Melanocyte of skin (primary cell): ENCODE results near the gene UPF1. TPM values are rescaled to one million over a fixed set of nuclear protein-coding genes. Genes with fewer than 3 reads are reported as not detected.

ENCODE experiments used
- total RNA-seq, 2 donors: library from RNA; depleted of rRNA; stranded (reverse); fragments of >200 nt; gene quantifications; 2 replicates each; pipeline ENCODE4 v1.2.3, GENCODE V29; 2012

UPF1 gene
- 10 to 100 TPM; 29.6 to 66.6 TPM for total RNA-seq

DNA sequence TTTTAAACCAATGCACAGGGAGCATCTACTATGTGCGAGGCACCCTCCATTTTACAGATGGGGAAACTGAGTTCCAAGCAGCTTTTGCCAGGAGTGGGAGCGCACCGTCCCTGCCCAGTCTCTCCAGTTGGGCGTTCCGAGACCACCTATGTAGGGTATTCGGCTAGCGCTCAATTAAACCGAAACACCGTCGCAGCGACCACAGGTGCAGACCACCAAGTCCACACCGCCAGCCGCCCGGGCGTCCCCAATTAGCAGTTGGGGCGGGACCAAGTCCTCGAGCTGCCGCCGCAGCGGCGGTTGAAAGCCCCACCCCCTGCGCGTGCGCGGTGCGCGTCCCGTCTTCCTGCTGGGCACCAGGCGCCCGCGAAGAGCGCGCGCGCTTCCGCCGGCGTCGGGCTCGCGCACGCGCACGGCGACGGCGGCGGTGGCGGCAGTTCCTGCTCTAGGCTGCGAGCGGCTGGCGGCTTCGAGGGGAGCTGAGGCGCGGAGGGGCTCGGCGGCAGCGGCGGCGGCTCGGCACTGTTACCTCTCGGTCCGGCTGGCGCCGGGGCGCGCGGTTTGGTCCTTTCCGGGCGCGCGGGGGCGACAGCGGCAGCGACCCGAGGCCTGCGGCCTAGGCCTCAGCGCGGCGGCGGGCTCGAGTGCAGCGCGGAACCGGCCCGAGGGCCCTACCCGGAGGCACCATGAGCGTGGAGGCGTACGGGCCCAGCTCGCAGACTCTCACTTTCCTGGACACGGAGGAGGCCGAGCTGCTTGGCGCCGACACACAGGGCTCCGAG is at the start of gene UPF1:
Gene UPF1 (plus strand): TSS at position 436 of the 782 bp plus-strand sequence. CDS start 251 bp downstream, at position 687.

DNA sequence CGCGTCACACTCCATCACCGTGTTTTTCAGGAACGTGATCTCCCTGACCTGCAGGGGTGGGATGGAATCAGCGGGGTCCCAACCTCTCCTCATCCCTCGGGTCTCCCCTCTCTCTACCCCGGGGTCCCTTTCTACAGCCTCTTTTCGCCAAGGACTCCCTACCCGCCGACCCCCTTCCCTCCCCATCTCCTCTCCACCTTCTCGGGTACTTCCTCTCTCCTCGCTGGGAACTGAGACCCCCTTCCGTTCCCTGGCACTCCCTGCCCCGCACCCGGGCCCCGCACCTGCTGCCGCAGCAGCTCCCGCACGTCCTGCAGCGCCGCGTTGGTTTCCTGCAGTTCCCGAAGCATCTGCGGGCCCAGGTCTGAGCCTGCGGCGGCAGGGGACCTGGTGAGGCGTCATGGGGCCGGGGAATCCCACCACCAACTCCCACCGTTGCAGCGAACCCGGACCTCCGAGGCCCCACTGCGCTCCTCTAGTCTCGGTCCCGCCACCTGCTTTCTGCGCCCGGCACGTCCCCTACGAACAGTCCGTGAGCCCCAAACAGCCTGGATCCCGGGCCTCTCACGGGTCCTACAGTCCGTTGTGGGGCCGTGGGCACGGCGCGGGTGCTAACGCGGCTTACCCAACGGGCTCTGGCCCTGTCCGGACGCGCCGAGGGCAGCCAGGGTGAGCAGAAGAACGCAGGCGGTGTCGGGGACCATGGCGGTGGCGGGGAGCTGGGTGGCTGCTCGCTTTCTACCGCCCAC is 41.0 kb upstream of the UPF1 start, which contains the start of gene COMP:
Gene COMP (minus strand): TSS at position 740 of the 749 bp plus-strand sequence. CDS start 36 bp downstream, at position 704.

DNA sequence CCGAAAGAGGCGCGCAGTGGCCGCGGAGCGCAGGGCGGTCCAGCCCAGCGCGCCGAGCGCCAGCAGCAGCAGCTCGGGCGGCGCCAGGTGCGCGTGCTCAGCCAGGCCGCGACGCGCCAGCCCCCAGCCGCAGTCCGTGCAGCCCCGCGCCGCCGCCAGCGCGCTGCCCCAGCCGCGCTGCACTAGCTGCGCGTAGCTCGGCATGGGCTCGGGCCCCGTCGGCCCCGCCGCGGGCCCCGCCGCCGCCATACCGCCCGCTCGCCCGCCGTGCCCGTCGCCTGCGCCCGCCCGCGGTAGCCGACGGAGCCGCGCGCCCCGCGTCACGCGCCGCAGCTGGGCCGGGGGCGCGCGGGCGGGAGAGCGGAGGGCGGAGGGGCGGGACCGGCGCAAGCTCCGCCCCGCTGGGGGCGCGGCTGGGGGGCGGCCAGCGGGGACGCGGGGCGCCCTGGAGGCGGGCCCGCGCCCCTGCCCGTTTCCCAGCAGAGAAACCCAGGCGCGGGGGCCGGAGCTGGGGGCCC is 64.1 kb downstream of the UPF1 start, which contains the start of gene CERS1:
Gene CERS1 (minus strand): TSS at position 335 of the 518 bp plus-strand sequence. CDS start 86 bp downstream, at position 249.

Other genes with a start within 250 kb of the UPF1 start
- 10 to 100 TPM; 67.9 to 68.5 TPM for gene REX1BD, start 243.2 kb upstream of the UPF1 start, total RNA-seq
- gene CRLF1, start 225.2 kb upstream of the UPF1 start, total RNA-seq, result under 1 TPM in 1 of 2 donors, not detected in 1; under 0.01 TPM
- gene TMEM59L, start 219.1 kb upstream of the UPF1 start, total RNA-seq, result not detected
- gene KLHL26, start 194.9 kb upstream of the UPF1 start, total RNA-seq, result 1 to 10 TPM; 3.4 to 4.7 TPM
- 1 to 10 TPM; 2.3 to 4.8 TPM for gene CRTC1, start 148.3 kb upstream of the UPF1 start, total RNA-seq
- not detected for gene COMP, start 40.7 kb upstream of the UPF1 start, total RNA-seq
- 1 to 10 TPM; 5.7 to 5.9 TPM for gene CERS1, start 64.2 kb downstream of the UPF1 start, total RNA-seq
- gene COPE, start 87.4 kb downstream of the UPF1 start, total RNA-seq, result 100 to 1,000 TPM; 224 to 244 TPM
- gene DDX49, start 87.8 kb downstream of the UPF1 start, total RNA-seq, result 10 to 100 TPM; 46.5 to 65.6 TPM
- 10 to 100 TPM; 29.3 to 39.6 TPM for gene HOMER3, start 109.3 kb downstream of the UPF1 start, total RNA-seq
- 10 to 100 TPM; 36.3 to 46.1 TPM for gene SUGP2, start 201.6 kb downstream of the UPF1 start, total RNA-seq
- 10 to 100 TPM; 29.3 to 63.3 TPM for gene ARMC6, start 201.6 kb downstream of the UPF1 start, total RNA-seq
- 1 to 10 TPM; 2.3 to 5.2 TPM for gene SLC25A42, start 232.0 kb downstream of the UPF1 start, total RNA-seq